Psoas muscle (tissue), 8 donors: Measurements from ENCODE around the gene SLC45A3. TPM values are rescaled to one million over a fixed set of nuclear protein-coding genes. Genes with fewer than 3 reads are reported as not detected.
A peak's percentile ranks its signal among the peaks of the same experiment; 100 is the strongest.

Experiments
- ATAC-seq, 4 donors: fragments of 200-7000 bp; cut with Tn5 transposase; one replicate each; pipeline ENCODE4 v1.9.1; 2020; ENCODE audit warnings: moderate library complexity in 3 of 4, mild to moderate bottlenecking in 2 of 4
- DNase-seq, 2 donors: peaks; one replicate each; pipeline ENCODE4 v3.0.0-alpha.2; 2020
- H3K27ac ChIP-seq: fragments of 200-600 bp; one replicate; pipeline ENCODE4 v1.8.0; 2022
- H3K27me3 ChIP-seq, 3 donors: fragments of 200-600 bp in 1 of 3; one replicate each; pipeline versions ENCODE4 v1.6.1 to v1.8.0; 2013 to 2022; ENCODE audit warnings: low read length in 2 of 3, mild to moderate bottlenecking in 2 of 3, moderate library complexity in 1 of 3; ENCODE audit not compliant: insufficient read depth in 3 of 3
- H3K36me3 ChIP-seq, 2 donors: fragments of 200-600 bp in 1 of 2; one replicate each; pipeline versions ENCODE4 v1.6.1 to v1.8.0; 2013 to 2022; ENCODE audit warnings: low read depth in 1 of 2, mild to moderate bottlenecking in 1 of 2, moderate library complexity in 1 of 2; ENCODE audit not compliant: insufficient read depth in 1 of 2
- H3K4me1 ChIP-seq: fragments of 200-600 bp; one replicate; pipeline ENCODE4 v1.8.0; 2022
- H3K4me3 ChIP-seq: fragments of 200-600 bp; one replicate; pipeline ENCODE4 v1.8.0; 2022; ENCODE audit warnings: mild to moderate bottlenecking
- H3K9me3 ChIP-seq: fragments of 200-600 bp; one replicate; pipeline ENCODE4 v1.8.0; 2022
- WGBS, 3 donors: extraction: QIAGEN DNeasy Blood & Tissue Kit; methylation state at CpG; one replicate each; pipeline versions ENCODE4 v1.1.6 to v1.1.7; 2013; 5-methylcytosine and 5-hydroxymethylcytosine counted together
- intact Hi-C, 2 donors: fragments of 100-400 bp; cut with DNase I; formaldehyde crosslinking; loops; one replicate each; pipeline versions ENCODE4 v1.11.0 to v1.14.2; 2022
- polyA plus RNA-seq, 3 donors: library from polyadenylated mRNA; stranded (reverse); fragments of 200-250 nt; gene quantifications; one replicate each; pipeline ENCODE4 v1.2.3, GENCODE V29; 2013
- total RNA-seq, 4 donors: library from RNA; stranded (reverse); fragmentation: NEBNext Ultra II Directional in 2 of 4; extraction: Animal tissue kit (Norgen Biotek cat#: 25700) in 2 of 4; gene quantifications; one replicate each; pipeline versions ENCODE4 v1.2.1 to v1.2.4, GENCODE V29; 2021 to 2023
- TF ChIP-seq, protein P1 (sequence below): fragments of 200-600 bp; IDR thresholded peaks from one replicate; pipeline ENCODE4 v1.8.0; 2022; ENCODE audit warnings: antibody characterized with exemption
- donor health status: healthy with polysubstance abuse.
- donor health status: DM: no; HTN: no; CAD: no; lungs with moderate emphysema.
- donor health status: Bipolar disorder and iron deficiency.
- donor health status: healthy.
- donor health status: DM: yes; HTN: yes; CAD: no.
- donor health status: DM: no; HTN: no; CAD: no.
- donor health status: DM: no; HTN: no; CAD: no.
- donor health status: DM: yes; HTN: yes; CAD: no.

Gene SLC45A3
- total and polyA plus RNA-seq, 7 donors = 0.15 to 2.7 (median 0.46) TPM

DNA sequence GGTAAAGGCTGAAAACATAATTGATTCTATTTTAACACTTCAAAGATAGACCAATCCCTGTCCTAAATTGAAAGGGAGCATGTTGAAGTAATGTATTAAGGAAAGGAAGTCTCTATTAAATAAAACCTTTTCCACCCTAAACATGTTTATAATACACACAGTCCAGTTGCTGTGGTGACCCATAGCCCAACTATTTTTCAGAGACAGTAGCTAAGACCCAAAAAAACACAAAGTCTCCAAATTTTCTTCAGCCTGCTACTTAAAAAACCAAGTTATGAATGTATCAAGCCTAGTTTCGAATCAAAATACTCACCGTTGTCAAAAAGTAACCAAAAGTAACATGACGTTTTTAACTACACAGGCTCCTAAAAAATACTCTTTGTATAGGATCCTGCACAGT is 50.1 kb downstream of the SLC45A3 start:
- peak overlapping the region; percentile 98 for H3K27ac ChIP-seq
- H3K36me3 ChIP-seq = peaks cover 0 to 5% of the 10 kb centered on the region in 2 donors
- DNase-seq (no peak), ATAC-seq (no peak)
- H3K4me3 ChIP-seq = peak overlapping the region; percentile 80
- intact Hi-C loops = loop anchor here (5.0 kb wide), 1 partner anchor 38 kb away; no protein-coding TSS in a partner anchor
- peaks cover 42% of the 10 kb centered on the region for H3K4me1 ChIP-seq
- 16 to 24% (median 19%) methylated on average over 3 of the region's 3 CpGs for WGBS, 3 donors
- H3K27me3 ChIP-seq = no peaks in the 10 kb centered on the region
- TF ChIP-seq, protein P1, sequence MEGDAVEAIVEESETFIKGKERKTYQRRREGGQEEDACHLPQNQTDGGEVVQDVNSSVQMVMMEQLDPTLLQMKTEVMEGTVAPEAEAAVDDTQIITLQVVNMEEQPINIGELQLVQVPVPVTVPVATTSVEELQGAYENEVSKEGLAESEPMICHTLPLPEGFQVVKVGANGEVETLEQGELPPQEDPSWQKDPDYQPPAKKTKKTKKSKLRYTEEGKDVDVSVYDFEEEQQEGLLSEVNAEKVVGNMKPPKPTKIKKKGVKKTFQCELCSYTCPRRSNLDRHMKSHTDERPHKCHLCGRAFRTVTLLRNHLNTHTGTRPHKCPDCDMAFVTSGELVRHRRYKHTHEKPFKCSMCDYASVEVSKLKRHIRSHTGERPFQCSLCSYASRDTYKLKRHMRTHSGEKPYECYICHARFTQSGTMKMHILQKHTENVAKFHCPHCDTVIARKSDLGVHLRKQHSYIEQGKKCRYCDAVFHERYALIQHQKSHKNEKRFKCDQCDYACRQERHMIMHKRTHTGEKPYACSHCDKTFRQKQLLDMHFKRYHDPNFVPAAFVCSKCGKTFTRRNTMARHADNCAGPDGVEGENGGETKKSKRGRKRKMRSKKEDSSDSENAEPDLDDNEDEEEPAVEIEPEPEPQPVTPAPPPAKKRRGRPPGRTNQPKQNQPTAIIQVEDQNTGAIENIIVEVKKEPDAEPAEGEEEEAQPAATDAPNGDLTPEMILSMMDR = no peak
- no peaks in the 10 kb centered on the region for H3K9me3 ChIP-seq

DNA sequence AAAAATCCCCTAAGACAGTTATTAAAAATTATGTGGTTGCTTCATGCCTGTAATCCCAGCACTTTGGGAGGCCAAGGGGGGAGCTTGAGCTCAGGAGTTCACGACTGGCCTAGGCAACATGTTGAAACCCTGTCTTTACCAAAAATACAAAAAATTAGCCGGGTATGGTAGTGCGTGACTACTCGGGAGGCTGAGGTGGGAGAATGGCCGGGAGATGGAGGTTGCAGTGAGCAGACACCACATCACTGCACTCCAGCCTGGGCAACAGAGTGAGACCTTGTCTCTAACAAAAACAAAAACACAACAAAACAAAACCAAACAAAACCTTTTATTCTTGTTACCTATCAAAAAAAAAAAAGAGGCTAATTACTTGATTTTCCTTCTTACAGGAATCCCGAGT is 50.6 kb downstream of the SLC45A3 start:
- DNase-seq (no peak), ATAC-seq (no peak)
- Histone ChIP-seq H3K27ac (peak overlapping the region; percentile 98), H3K4me3 (peak overlapping the region; percentile 80), H3K4me1 (peaks cover 42% of the 10 kb centered on the region), H3K27me3 (no peaks in the 10 kb centered on the region), H3K36me3 (peaks cover 0 to 5% of the 10 kb centered on the region in 2 donors), H3K9me3 (no peaks in the 10 kb centered on the region)
- 67 to 71% (median 71%) methylated on average over 6 of the region's 6 CpGs for WGBS, 3 donors
- intact Hi-C loops = loop anchor here (5.0 kb wide), 1 partner anchor 37 kb away; no protein-coding TSS in a partner anchor
- TF ChIP-seq, protein P1 = no peak

DNA sequence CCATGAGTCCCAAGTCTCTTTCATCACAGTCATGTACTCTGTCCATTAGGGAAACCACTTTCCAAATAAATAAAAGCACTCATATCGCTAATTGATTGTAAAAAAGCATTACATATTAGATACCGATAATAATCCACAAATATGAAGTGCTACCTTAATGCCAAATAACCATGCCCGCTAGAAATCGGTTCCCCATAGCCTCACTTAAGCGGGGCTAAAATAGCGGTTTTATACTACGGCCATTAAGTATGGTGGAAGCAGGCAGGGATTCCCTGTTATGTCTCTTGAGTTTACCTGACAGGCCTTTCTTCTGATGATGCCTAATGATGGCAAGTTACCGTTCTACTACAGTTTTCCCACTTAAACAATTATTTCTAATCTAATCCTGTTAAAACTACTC is 52.4 kb downstream of the SLC45A3 start:
- 92 to 97% (median 93%) methylated on average over 8 of the region's 8 CpGs for WGBS, 3 donors
- intact Hi-C loops = no loop called here
- TF ChIP-seq, protein P1 = no peak
- no peaks in the 10 kb centered on the region for H3K9me3 ChIP-seq
- peaks cover 40% of the 10 kb centered on the region for H3K4me1 ChIP-seq
- H3K27me3 ChIP-seq = no peaks in the 10 kb centered on the region
- peaks cover 0 to 18% of the 10 kb centered on the region in 2 donors for H3K36me3 ChIP-seq
- H3K27ac ChIP-seq = no peak overlapping the region
- H3K4me3 ChIP-seq = no peak overlapping the region
- no peak for ATAC-seq
- no peak for DNase-seq

DNA sequence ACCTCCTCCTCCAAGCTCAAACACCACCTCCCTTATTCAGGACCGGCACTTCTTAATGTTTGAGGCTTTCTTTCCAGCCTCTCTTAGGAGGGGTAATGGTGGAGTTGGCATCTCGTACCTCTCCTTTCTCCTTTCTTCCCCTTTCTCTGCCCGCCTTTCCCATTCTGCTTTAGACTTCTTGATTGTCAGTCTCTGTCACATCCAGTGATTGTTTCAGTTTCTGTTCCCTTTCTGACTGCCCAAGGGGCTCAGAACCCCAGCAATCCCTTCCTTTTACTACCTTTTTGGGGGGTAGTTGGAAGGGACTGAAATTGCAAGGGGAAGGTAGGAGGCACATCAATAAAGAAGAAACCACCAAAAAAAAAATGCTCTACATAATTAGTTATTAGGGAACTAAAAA is 54.1 kb downstream of the SLC45A3 start:
- peaks cover 33% of the 10 kb centered on the region for H3K4me1 ChIP-seq
- H3K36me3 ChIP-seq = peaks cover 0 to 36% of the 10 kb centered on the region in 2 donors
- intact Hi-C loops = no loop called here
- H3K27ac ChIP-seq = no peak overlapping the region
- WGBS, 3 donors = 88 to 98% (median 90%) methylated on average over 3 of the region's 3 CpGs
- H3K27me3 ChIP-seq = no peaks in the 10 kb centered on the region
- no peak overlapping the region for H3K4me3 ChIP-seq
- TF ChIP-seq, protein P1 = no peak
- ATAC-seq (no peak), DNase-seq (no peak)
- H3K9me3 ChIP-seq = no peaks in the 10 kb centered on the region

DNA sequence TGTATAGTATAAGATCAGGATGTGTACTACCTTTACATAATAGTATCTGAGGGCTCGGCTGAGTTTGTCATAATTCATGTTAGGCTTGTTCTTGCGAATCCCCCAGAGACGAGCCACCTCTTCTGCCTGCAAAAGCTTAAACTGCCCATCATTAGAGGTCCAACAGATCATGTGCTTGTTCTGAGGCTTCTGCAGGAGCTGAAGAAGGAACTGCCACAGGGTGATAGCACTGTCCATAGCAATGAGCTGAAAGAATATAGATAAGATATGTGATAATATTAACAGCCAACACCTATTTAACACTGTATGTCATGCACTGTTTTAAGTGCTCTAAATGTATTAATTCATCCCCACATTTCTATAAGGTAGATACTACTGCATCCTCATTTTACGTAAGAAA is 56.7 kb downstream of the SLC45A3 start:
- Histone ChIP-seq H3K27me3 (no peaks in the 10 kb centered on the region), H3K9me3 (no peaks in the 10 kb centered on the region), H3K4me3 (no peak overlapping the region), H3K4me1 (peaks cover 15% of the 10 kb centered on the region), H3K36me3 (peaks cover 3 to 59% of the 10 kb centered on the region in 2 donors), H3K27ac (no peak overlapping the region)
- TF ChIP-seq, protein P1 = no peak
- intact Hi-C loops = no loop called here
- DNase-seq (no peak), ATAC-seq (no peak)
- 80 to 91% (median 87%) methylated on average over 4 of the region's 4 CpGs for whole genome bisulfite sequencing, 3 donors
